Stimulated activated CD8-positive, alpha-beta memory T cell treated with anti-CD3 and anti-CD28 coated beads, Interleukin-4, amount 100 ng/mL, for 24 hours (primary cell): ENCODE measurements around the gene EIPR1.

Source experiments
- DNase-seq: peaks from one replicate; pipeline ENCODE4 v3.0.0-alpha.2; 2020; ENCODE audit warnings: low read depth

Gene EIPR1

GRCh38 chr2:3267869-3268704 is 109.5 kb downstream of the EIPR1 start:
- DNase-seq = no peak

DNA sequence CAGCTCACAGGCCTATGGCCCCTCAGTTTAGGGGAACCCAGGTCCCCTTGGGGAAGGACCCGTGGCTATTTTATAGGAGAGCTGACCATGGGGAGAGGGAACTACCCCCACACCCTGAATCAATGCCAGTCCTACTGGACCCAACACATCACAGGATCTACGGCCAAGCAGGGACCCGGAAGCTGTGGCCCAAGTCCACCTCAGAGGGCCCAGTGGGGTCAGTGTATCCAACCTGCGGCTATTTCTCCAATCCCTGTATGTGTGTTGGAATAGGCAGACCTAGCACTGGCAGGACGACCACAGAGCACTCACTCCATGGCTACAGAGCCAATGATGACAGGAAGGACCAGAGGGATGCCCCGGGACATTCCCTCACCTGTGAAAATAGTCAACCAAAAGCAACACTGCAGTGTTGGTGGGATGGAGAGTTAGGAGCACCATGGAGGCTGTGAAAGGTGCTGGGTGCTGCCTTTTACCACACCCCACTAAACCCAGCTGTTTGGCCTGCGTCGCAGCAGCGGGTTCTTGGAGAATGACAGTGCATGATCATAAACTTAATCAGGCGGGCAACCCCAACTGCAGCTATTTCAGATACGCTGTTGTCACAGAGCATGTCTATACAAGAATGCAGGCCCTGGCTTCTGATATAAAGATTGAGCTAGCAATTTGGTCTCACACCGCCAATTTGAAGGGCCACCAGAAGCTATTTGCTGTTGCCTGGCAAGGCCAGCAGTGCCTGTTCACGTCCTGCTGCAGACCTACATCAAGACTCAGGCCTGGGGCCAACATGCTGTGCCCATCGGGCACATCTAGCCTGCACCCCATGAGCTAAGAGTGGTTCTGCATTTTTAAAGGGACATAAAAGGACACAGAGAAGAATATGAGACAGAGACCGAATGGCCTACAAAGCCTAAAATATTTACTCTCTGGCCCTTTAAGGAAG is 110.4 kb downstream of the EIPR1 start:
- no peak for DNase-seq

DNA sequence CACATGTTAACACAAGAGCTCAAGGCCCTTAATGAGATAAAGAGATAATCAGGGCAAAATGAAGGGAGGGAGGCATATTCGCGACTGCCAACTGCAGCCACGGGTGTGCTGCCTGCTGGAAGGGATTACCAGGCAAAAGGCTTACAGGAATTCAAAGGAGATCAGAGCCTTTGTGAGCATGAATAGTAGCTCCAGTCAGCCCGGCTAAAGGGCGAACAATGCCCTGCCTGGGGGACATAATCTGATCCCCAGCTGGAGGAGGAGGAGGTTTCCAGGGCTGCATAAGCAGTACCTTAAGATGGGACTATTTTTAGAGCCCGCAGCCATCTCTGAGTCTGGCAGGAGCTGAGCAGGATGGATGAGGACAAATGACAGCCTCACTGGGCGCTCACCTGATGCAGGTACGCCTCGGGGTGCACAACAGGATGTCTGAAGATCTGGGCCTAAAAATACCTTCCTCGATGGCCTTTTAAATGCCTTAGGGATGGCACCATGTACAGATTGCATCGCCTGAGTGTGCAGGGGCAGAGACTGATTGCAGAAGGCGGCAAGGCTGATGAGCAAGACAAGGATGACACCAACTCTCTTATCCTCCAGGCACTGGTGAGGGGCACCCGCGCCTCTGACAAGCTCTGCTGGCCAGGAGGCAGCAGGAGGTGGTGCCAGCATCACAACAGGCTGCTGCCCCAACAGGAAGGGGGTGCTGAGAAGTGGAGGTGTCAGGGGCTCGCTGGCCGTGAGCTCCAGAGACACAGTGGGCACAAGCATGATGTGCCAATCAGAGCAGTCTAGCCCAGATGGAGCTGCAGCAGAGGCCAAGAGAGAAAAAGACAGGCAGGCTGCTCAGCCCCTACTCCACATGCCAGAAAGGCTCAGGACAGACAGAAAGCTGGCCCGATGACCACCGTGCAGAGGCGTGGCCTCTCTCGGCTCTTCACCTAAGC is 111.4 kb downstream of the EIPR1 start:
- no peak for DNase-seq

GRCh38 chr2:3265471-3265870 is 112.1 kb downstream of the EIPR1 start:
- no peak for DNase-seq

DNA sequence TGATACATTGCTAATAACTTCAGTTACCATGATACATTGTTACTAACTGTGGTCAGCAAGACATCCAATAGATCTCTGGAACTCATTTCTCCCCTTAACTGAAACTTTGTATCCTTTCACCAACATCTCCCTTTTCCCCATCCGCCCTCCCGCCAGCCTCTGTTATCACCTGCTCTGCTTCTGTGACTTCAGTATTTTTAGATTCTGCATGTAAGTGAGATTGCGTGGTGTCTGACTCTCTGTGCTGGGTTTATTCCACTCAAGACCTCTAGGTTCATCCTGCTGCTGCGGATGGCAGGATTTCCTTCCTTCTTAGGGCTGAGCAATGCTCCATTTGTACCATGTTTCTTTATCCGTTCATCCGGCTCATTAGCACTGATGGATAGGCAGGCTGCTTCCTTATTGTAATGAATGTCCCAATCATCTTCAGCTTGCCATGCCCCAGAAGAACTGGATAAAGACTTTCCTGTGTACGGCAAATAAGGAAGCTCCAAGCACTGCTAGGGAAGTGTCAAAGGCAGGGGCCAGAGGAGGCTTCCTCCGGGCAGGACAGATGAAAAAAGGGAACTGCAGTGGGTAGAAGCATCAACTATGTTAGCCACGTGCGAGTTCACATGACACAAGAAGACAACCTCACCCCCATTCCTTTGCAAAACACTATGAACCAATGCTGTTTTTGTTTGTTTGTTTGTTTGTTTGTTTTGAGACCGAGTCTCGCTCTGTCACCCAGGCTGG is 113.4 kb downstream of the EIPR1 start:
- DNase-seq = no peak

DNA sequence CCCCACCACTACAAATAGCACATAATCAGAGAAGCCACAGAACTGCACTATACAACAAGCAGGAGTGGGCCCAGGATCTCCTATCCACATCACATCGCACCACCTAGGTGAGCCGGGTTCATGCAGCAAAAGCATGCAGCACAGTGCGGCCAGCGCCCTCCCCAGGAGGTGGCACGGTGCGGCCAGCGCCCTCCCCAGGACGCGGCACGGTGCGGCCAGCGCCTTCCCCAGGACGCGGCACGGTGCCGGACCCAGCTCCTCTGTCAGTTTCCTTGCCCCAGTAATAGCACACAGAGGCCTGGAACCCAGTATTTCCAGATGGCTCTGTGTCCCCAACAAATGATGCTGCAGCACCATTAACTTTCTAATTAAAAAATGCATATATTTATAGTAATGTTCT is 114.1 kb downstream of the EIPR1 start:
- DNase-seq = no peak

DNA sequence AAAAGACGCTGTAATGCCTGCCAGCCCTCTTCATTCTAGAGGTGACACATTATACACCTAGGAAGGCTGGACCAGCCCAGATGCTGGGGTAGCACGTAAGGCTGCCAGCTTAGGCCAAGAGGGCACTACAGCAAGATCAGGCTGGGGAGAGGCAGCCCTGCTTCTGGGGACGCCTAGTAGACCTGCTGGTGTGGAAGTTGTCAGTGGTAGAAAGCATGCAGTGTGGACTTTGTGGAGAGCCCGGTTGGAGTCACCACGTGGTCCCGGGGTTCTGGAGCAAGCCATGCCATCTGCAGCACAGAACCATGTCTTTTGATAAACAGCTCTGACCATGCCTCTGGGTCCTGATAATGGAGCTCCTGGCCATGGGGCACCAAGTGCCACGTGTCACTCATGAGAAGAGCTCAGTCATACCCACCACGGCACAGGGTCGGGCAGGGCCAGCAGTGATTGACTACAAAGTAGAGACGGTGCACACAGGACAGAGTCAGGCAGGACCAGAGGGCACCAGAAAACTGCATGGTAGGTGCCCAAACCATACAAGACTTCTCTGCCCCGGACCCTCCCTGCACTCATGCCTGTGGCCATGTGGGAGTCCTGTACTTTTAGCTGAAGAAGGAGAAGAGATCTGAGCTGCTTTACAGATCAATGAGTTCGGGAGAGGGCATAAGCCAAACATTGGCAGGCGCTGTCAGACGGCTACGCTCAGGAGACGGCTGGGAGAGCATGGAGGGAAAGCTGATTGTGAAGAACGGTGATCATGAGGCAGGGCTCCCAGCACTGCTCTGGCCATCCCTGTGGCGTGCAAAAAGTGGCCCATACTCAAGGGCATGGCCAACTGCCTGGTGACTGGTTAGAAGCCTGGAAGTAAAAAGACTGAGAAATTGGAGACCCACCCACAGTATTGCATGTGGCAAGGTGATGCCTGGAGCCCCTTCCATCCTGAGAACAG is 114.9 kb downstream of the EIPR1 start:
- no peak for DNase-seq

- DNase-seq = no peak
Measured at GRCh38 chr2:3261511-3261910, 116.1 kb downstream of the EIPR1 start.

- no peak for DNase-seq
Measured at GRCh38 chr2:3260959-3261358, 116.7 kb downstream of the EIPR1 start.

GRCh38 chr2:3257826-3258225 is 119.8 kb downstream of the EIPR1 start:
- DNase-seq = no peak

- no peak for DNase-seq
Measured at GRCh38 chr2:3257166-3257565, 120.5 kb downstream of the EIPR1 start.

DNA sequence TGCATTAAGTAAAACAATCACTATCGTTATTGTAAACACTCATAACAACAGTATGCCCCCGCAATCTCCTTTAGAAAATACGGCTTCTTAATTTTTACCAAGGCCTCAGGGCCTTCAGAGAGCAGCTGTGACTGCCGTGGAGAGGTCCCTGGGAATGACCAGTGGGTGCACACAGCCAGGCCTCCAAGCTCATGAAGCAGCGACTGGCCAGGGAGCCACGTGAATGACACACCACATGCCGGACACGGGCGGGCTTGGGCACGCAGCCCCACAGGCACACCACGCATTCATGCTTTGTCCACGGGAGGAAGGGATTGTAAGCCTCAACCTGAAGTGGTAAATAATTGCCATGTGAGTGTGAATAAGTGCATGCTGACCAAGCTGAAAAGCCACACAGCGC is 121.0 kb downstream of the EIPR1 start:
- no peak for DNase-seq

DNA sequence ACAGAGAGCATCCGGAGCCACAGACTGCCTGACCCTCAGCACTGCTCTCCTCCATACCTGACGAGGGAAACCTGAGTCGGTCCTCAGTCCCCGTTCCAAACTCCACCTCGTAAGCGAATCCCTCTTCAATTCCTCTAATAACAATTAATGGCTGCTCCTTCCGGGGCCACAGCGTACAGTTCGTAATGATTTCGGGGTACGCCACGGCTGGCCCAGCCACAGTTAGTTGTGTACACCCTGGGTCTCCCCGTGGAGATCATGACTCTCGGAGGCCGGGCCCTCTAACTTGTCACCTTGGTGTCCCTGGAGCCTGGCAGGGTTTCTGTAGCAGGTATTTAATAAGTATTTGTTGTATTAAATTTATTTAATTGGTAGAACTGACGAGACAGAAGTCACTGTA is 121.5 kb downstream of the EIPR1 start:
- no peak for DNase-seq

GRCh38 chr2:3254442-3254941 is 123.1 kb downstream of the EIPR1 start:
- DNase-seq = no peak

DNA sequence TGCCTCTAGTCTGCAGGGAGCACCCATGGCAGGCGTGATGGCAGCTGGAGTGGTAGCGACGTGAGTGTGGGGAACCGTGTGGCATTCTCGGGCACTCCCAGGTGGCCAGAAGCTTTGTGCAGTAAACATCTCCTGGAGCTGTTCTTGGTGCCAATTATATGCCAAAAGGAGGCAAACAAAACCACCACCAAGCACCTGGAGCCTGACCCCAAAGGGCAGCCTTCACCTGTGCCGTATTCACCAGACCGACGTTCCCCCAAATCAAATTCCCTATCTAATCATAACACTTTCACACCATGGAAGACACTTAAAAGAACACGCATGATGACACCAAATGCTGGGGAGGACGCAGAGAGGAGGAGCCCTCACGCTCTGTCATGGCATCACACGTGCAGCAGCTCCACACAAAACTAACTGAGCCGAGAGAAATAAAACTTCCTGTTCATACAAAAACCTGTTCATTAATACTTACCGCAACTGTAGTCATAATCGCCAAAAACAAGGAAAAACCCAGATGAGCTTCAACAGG is 123.6 kb downstream of the EIPR1 start:
- no peak for DNase-seq

DNA sequence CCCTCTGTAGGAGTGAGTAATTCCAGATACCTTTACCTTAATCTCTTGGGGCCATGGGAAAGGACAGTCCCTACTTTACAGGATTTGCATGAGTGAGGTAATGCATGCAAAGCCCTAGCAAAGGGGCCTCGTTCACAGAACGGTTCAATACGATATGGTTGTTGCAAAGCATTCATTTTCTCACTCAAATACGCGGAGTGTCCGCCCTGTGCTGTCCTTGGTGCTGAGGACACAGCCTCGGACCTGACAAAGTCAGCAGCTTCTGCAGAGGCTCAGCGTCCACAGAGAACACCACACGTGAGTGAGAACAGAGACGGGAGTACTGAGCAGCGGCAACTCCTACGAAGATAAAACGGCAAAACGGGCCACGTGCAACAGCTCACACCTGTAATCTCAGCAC is 125.7 kb downstream of the EIPR1 start:
- DNase-seq = no peak

DNA sequence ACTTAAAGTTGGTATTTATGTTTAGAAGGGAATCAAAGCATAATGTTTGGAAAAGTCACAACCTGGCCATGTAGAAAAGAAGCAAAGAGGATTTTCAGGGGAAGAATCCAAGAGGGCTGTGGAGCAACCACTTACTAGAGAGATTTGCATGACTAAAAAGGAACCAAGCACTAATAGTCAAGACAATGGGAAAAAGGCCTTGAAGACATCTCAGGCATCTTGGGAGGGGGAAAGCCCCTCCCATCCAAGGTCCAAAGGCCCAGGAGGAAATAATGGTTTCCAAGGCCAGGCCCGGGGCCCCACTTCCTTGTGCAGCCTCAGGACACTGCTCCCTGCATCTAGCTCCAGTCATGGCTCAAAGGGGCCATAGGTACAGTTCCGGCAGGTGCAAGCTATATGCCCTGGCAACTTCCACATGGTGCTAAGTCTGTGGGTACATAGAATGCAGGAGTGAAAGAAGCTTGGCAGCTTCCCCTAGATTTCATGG is 128.1 kb downstream of the EIPR1 start:
- DNase-seq = no peak

DNA sequence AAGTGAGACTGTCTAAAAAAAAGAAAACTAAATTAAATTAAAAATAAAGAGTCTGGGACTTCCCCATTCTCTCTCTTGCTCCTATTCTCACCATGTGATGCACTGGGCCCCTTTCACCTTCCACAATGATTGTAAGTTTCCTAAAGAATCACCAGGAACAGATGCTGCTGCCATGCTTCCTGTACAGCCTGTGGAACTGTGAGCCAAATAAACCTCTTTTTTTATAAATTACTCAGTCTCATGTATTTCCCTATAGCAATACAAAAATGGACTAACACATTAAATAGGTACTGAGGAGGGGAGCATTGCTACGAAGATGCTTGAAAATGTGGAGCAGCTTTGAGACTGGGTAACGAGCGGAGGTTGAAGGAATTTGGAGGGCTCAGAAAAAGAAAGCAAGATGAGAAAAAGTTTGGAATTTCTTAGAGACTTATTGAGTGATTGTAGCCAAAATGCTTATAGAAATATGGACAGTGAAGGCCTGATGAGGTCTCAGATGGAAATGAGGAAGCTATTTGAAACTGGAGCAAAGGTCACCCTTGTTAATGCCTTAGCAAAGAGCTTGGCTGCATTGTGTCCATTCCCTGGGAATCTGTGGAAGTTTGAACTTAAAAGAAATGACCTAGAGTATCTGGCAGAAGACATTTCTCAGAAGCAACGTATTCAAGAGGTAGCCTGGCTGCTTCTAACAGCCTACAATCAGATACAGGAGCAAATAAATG is 128.7 kb downstream of the EIPR1 start:
- no peak for DNase-seq
